WTC11 (cell line): ENCODE measurements around the gene MAB21L1.

Experiments used
- CREB1 ChIP-seq: sonication (generic); formaldehyde crosslinking; IDR thresholded peaks from 2 replicates; pipeline ENCODE4 v1.8.0; 2023; ENCODE audit warnings: mild to moderate bottlenecking, missing genetic modification reagents
- ETV6 ChIP-seq: sonication (generic); formaldehyde crosslinking; IDR thresholded peaks from 2 replicates; pipeline ENCODE4 v1.8.1; 2022; ENCODE audit warnings: mild to moderate bottlenecking, missing genetic modification reagents
- FOXJ3 ChIP-seq: sonication (generic); formaldehyde crosslinking; IDR thresholded peaks from 2 replicates; pipeline ENCODE4 v1.9.0; 2021; ENCODE audit warnings: missing genetic modification reagents, mild to moderate bottlenecking, borderline replicate concordance
- FOXK1 ChIP-seq: sonication (generic); formaldehyde crosslinking; IDR thresholded peaks from 2 replicates; pipeline ENCODE4 v1.8.0; 2022; ENCODE audit warnings: mild to moderate bottlenecking, moderate library complexity, missing genetic modification reagents
- HMGA2 ChIP-seq: fragments of 250-450 bp; sonication (Bioruptor Pico); IDR thresholded peaks from 2 replicates; pipeline ENCODE4 v1.4.0; 2021; ENCODE audit warnings: mild to moderate bottlenecking, moderate library complexity
- JAZF1 ChIP-seq: fragments of 250-450 bp; sonication (Bioruptor Pico); IDR thresholded peaks from 2 replicates; pipeline ENCODE4 v1.9.0; 2021; ENCODE audit warnings: moderate library complexity, mild to moderate bottlenecking, inconsistent platforms
- TEAD4 ChIP-seq: sonication (generic); formaldehyde crosslinking; IDR thresholded peaks from 2 replicates; pipeline ENCODE4 v1.8.0; 2022; ENCODE audit warnings: mild to moderate bottlenecking, missing genetic modification reagents
- ZBTB21 ChIP-seq: sonication (generic); formaldehyde crosslinking; IDR thresholded peaks from 2 replicates; pipeline ENCODE4 v1.8.1; 2023; ENCODE audit warnings: mild to moderate bottlenecking, missing genetic modification reagents, borderline replicate concordance
- TF ChIP-seq, protein P1 (sequence below): fragments of 200-600 bp; IDR thresholded peaks from 2 replicates; pipeline ENCODE4 v1.8.0; 2022; ENCODE audit warnings: antibody characterized with exemption
- TF ChIP-seq, protein P2 (sequence below): sonication (generic); formaldehyde crosslinking; IDR thresholded peaks from 2 replicates; pipeline ENCODE4 v1.8.0; 2022; ENCODE audit warnings: missing genetic modification reagents
- TF ChIP-seq, protein P3 (sequence below): sonication (generic); formaldehyde crosslinking; IDR thresholded peaks from 2 replicates; pipeline ENCODE4 v1.8.0; 2022; ENCODE audit warnings: mild to moderate bottlenecking, missing genetic modification reagents
- TF ChIP-seq, protein P4 (sequence below): sonication (generic); formaldehyde crosslinking; IDR thresholded peaks from 2 replicates; pipeline ENCODE4 v1.8.1; 2023; ENCODE audit warnings: mild to moderate bottlenecking, missing genetic modification reagents
- TF ChIP-seq, protein P5 (sequence below): sonication (generic); formaldehyde crosslinking; IDR thresholded peaks from 2 replicates; pipeline ENCODE4 v1.8.1; 2023; ENCODE audit warnings: mild to moderate bottlenecking, missing genetic modification reagents, moderate library complexity
- TF ChIP-seq, protein P6 (sequence below): sonication (generic); formaldehyde crosslinking; IDR thresholded peaks from 2 replicates; pipeline ENCODE4 v1.8.1; 2022; ENCODE audit warnings: low read depth, missing genetic modification reagents, borderline replicate concordance

DNA sequence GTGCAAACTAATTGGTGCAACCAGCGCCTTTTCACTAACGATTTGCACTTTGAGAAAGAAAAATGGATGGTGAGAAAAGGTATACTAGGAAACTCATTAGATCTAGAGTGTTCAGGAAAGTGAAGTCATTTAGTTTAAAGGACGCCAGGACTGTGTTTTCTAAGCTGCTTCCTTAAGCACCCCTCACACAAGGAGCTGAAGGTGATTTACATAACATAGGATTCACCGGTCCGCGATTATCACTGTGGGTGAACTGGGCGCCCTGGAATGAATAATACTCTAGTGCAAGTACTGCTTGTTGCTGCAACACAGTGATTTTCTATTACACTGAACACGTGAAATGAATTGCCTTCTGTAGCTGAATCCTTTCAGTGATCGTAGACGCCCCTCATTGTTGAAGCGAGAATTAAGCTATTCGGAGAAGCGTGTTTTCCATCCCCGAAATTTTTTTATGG is 2.6 kb upstream of the MAB21L1 start:
- TF ChIP-seq, protein P1, sequence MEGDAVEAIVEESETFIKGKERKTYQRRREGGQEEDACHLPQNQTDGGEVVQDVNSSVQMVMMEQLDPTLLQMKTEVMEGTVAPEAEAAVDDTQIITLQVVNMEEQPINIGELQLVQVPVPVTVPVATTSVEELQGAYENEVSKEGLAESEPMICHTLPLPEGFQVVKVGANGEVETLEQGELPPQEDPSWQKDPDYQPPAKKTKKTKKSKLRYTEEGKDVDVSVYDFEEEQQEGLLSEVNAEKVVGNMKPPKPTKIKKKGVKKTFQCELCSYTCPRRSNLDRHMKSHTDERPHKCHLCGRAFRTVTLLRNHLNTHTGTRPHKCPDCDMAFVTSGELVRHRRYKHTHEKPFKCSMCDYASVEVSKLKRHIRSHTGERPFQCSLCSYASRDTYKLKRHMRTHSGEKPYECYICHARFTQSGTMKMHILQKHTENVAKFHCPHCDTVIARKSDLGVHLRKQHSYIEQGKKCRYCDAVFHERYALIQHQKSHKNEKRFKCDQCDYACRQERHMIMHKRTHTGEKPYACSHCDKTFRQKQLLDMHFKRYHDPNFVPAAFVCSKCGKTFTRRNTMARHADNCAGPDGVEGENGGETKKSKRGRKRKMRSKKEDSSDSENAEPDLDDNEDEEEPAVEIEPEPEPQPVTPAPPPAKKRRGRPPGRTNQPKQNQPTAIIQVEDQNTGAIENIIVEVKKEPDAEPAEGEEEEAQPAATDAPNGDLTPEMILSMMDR = no peak
- TF ChIP-seq, protein P2, sequence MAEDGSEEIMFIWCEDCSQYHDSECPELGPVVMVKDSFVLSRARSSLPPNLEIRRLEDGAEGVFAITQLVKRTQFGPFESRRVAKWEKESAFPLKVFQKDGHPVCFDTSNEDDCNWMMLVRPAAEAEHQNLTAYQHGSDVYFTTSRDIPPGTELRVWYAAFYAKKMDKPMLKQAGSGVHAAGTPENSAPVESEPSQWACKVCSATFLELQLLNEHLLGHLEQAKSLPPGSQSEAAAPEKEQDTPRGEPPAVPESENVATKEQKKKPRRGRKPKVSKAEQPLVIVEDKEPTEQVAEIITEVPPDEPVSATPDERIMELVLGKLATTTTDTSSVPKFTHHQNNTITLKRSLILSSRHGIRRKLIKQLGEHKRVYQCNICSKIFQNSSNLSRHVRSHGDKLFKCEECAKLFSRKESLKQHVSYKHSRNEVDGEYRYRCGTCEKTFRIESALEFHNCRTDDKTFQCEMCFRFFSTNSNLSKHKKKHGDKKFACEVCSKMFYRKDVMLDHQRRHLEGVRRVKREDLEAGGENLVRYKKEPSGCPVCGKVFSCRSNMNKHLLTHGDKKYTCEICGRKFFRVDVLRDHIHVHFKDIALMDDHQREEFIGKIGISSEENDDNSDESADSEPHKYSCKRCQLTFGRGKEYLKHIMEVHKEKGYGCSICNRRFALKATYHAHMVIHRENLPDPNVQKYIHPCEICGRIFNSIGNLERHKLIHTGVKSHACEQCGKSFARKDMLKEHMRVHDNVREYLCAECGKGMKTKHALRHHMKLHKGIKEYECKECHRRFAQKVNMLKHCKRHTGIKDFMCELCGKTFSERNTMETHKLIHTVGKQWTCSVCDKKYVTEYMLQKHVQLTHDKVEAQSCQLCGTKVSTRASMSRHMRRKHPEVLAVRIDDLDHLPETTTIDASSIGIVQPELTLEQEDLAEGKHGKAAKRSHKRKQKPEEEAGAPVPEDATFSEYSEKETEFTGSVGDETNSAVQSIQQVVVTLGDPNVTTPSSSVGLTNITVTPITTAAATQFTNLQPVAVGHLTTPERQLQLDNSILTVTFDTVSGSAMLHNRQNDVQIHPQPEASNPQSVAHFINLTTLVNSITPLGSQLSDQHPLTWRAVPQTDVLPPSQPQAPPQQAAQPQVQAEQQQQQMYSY = no peak
- TF ChIP-seq, protein P3, sequence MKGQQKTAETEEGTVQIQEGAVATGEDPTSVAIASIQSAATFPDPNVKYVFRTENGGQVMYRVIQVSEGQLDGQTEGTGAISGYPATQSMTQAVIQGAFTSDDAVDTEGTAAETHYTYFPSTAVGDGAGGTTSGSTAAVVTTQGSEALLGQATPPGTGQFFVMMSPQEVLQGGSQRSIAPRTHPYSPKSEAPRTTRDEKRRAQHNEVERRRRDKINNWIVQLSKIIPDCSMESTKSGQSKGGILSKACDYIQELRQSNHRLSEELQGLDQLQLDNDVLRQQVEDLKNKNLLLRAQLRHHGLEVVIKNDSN = no peak
- TF ChIP-seq ZBTB21 (CRISPR knock-in tag) (no peak), FOXJ3 (CRISPR knock-in tag) (no peak), FOXK1 (CRISPR knock-in tag) (no peak), TEAD4 (CRISPR knock-in tag) (no peak), HMGA2 (CRISPR knock-in tag) (no peak), ETV6 (CRISPR knock-in tag) (no peak), CREB1 (no peak), JAZF1 (CRISPR knock-in tag) (no peak)
- TF ChIP-seq, protein P4, sequence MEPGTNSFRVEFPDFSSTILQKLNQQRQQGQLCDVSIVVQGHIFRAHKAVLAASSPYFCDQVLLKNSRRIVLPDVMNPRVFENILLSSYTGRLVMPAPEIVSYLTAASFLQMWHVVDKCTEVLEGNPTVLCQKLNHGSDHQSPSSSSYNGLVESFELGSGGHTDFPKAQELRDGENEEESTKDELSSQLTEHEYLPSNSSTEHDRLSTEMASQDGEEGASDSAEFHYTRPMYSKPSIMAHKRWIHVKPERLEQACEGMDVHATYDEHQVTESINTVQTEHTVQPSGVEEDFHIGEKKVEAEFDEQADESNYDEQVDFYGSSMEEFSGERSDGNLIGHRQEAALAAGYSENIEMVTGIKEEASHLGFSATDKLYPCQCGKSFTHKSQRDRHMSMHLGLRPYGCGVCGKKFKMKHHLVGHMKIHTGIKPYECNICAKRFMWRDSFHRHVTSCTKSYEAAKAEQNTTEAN (CRISPR knock-in tag) = no peak; the same call in 1 of the 2 replicates
- TF ChIP-seq, protein P5, sequence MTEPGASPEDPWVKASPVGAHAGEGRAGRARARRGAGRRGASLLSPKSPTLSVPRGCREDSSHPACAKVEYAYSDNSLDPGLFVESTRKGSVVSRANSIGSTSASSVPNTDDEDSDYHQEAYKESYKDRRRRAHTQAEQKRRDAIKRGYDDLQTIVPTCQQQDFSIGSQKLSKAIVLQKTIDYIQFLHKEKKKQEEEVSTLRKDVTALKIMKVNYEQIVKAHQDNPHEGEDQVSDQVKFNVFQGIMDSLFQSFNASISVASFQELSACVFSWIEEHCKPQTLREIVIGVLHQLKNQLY (CRISPR knock-in tag) = no peak
- TF ChIP-seq, protein P6, sequence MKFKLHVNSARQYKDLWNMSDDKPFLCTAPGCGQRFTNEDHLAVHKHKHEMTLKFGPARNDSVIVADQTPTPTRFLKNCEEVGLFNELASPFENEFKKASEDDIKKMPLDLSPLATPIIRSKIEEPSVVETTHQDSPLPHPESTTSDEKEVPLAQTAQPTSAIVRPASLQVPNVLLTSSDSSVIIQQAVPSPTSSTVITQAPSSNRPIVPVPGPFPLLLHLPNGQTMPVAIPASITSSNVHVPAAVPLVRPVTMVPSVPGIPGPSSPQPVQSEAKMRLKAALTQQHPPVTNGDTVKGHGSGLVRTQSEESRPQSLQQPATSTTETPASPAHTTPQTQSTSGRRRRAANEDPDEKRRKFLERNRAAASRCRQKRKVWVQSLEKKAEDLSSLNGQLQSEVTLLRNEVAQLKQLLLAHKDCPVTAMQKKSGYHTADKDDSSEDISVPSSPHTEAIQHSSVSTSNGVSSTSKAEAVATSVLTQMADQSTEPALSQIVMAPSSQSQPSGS = no peak
